Activated CD8-positive, alpha-beta memory T cell treated with anti-CD3 and anti-CD28 coated beads for 48 hours (primary cell): ENCODE measurements around the gene CDK9.
"Not testable (repeated sequence)": the region's sequence is repeated elsewhere in the genome, so short reads cannot be mapped to it uniquely, and the experiment has no call there.

Source experiments
- DNase-seq, 3 experiments: peaks; one replicate each; pipeline ENCODE4 v3.0.0-alpha.2; 2020; ENCODE audit warnings: low read depth in 2 of 3, low spot score in 2 of 3

Gene CDK9

GRCh38 chr9:127817881-127818434, 32.1 kb downstream of the CDK9 start:
- DNase-seq, result no peak

- no peak for DNase-seq
These were observed 32.7 kb downstream of the CDK9 start for GRCh38 chr9:127818574-127818973.

- DNase-seq, result no peak
These were observed 36.3 kb downstream of the CDK9 start for GRCh38 chr9:127822108-127822507.

- DNase-seq, result no peak
These were observed 39.7 kb downstream of the CDK9 start for GRCh38 chr9:127825319-127826051.

GRCh38 chr9:127826253-127826913, 40.5 kb downstream of the CDK9 start:
- no peak for DNase-seq

- DNase-seq, result no peak
These were observed 42.6 kb downstream of the CDK9 start for GRCh38 chr9:127828262-127829031.

GRCh38 chr9:127829205-127829906, 43.5 kb downstream of the CDK9 start:
- DNase-seq, result no peak

- DNase-seq, result no peak
These were observed 46.4 kb downstream of the CDK9 start for GRCh38 chr9:127832248-127832647.

- DNase-seq, result no peak
These were observed 47.7 kb downstream of the CDK9 start for GRCh38 chr9:127833555-127833954.

- no peak for DNase-seq
These were observed 50.2 kb downstream of the CDK9 start for GRCh38 chr9:127835991-127836516.

GRCh38 chr9:127836561-127836960, 50.7 kb downstream of the CDK9 start:
- not testable (repeated sequence) for DNase-seq

- no peak for DNase-seq
These were observed 51.5 kb downstream of the CDK9 start for GRCh38 chr9:127837346-127837745.

- no peak for DNase-seq
These were observed 52.7 kb downstream of the CDK9 start for GRCh38 chr9:127838375-127839078.
